SK-N-SH (cell line): Measurements from ENCODE around the gene TNFRSF11A. TPM values are rescaled to one million over a fixed set of nuclear protein-coding genes. Genes with fewer than 3 reads are reported as not detected.

Experiments used
- CTCF ChIA-PET: fragments of 300-600, 350-600 bp; formaldehyde crosslinking; extraction: SDS; loops from one replicate; lab custom pipeline; 2021; lab: Yijun Ruan, JAX
- POLR2A ChIA-PET: fragments of 350-600 bp; sonication (Branson Sonifier 250); formaldehyde crosslinking; extraction: SDS; loops from one replicate; lab custom pipeline; 2020; ENCODE audit warnings: antibody characterized with exemption, inconsistent platforms; lab: Yijun Ruan, JAX
- DNase-seq: peaks from one replicate; pipeline ENCODE4 v3.0.0; 2012
- H2AFZ ChIP-seq: fragments of 200-600 bp; sonication (generic); 2 replicates; pipeline ENCODE4 v1.8.1; 2016; ENCODE audit warnings: antibody characterized with exemption, mild to moderate bottlenecking, low read depth
- H3F3A ChIP-seq: fragments of 200-600 bp; sonication (generic); replicated peaks from 2 replicates; pipeline ENCODE3; 2016; ENCODE audit warnings: antibody characterized with exemption, mild to moderate bottlenecking; ENCODE audit not compliant: insufficient read depth
- H3K27ac ChIP-seq, 2 experiments: fragments of 200-500 bp in 1 of 2; fragments of 200-600 bp in 1 of 2; sonication (Bioruptor generic) in 1 of 2; sonication (generic), shearing (Covaris generic) in 1 of 2; 2 replicates each; pipeline versions ENCODE4 v1.5.1 to v1.6.1; 2014 to 2016; ENCODE audit warnings: low read depth in 2 of 2, inconsistent platforms in 1 of 2, low read length in 1 of 2, mild to moderate bottlenecking in 1 of 2, mixed read lengths in 1 of 2
- H3K27me3 ChIP-seq: fragments of 200-600 bp; sonication (generic), shearing (Covaris generic); 2 replicates; pipeline ENCODE4 v1.6.1; 2016; ENCODE audit warnings: mixed run types; ENCODE audit not compliant: insufficient read depth
- H3K36me3 ChIP-seq, 2 experiments: fragments of 200-500 bp in 1 of 2; fragments of 200-600 bp in 1 of 2; sonication (Bioruptor generic) in 1 of 2; sonication (generic) in 1 of 2; replicated peaks in 1 of 2; 2 replicates each; pipeline versions ENCODE3 to v1.5.1; 2014 to 2016; ENCODE audit warnings: low read length in 1 of 2, mild to moderate bottlenecking in 1 of 2; ENCODE audit not compliant: insufficient read depth in 2 of 2, control insufficient read depth in 1 of 2
- H3K4me1 ChIP-seq, 2 experiments: fragments of 200-500 bp in 1 of 2; fragments of 200-600 bp in 1 of 2; sonication (Bioruptor generic) in 1 of 2; sonication (generic), shearing (Covaris generic) in 1 of 2; 2 replicates each; pipeline versions ENCODE4 v1.5.1 to v1.6.1; 2014 to 2016; ENCODE audit warnings: low read depth in 1 of 2, low read length in 1 of 2, mixed run types in 1 of 2; ENCODE audit not compliant: insufficient read depth in 2 of 2, control insufficient read depth in 1 of 2
- H3K4me2 ChIP-seq: fragments of 200-600 bp; sonication (generic), shearing (Covaris generic); 2 replicates; pipeline ENCODE4 v1.6.1; 2017; ENCODE audit warnings: mixed run types
- H3K4me3 ChIP-seq, 2 experiments: fragments of 200-500 bp in 1 of 2; fragments of 200-600 bp in 1 of 2; sonication (Bioruptor generic) in 1 of 2; sonication (generic), shearing (Covaris generic) in 1 of 2; 2 replicates each; pipeline versions ENCODE4 v1.5.1 to v1.8.1; 2014 to 2016; ENCODE audit warnings: low read depth in 2 of 2, inconsistent platforms in 1 of 2, low read length in 1 of 2, mild to moderate bottlenecking in 1 of 2, mixed read lengths in 1 of 2, moderate library complexity in 1 of 2
- H3K79me2 ChIP-seq: fragments of 200-600 bp; sonication (generic); 2 replicates; pipeline ENCODE4 v1.8.1; 2017; ENCODE audit warnings: mild to moderate bottlenecking; ENCODE audit not compliant: insufficient read depth
- H3K9ac ChIP-seq: fragments of 200-600 bp; sonication (generic); 2 replicates; pipeline ENCODE4 v1.6.1; 2017; ENCODE audit warnings: mixed run types
- H3K9me2 ChIP-seq: fragments of 200-600 bp; sonication (generic); 2 replicates; pipeline ENCODE4 v1.6.1; 2017; ENCODE audit warnings: mixed run types
- H3K9me3 ChIP-seq: fragments of 200-600 bp; sonication (generic); 2 replicates; pipeline ENCODE4 v1.6.1; 2017; ENCODE audit warnings: mixed run types, mild to moderate bottlenecking, moderate library complexity
- H4K20me1 ChIP-seq: fragments of 200-600 bp; sonication (generic); 2 replicates; pipeline ENCODE4 v1.6.1; 2017; ENCODE audit warnings: mild to moderate bottlenecking, mixed run types; ENCODE audit not compliant: insufficient read depth
- ELF1 ChIP-seq: IDR thresholded peaks from 2 replicates; pipeline ENCODE4 v1.4.0; 2012
- EP300 ChIP-seq, 2 experiments: IDR thresholded peaks; 2 replicates each; pipeline versions ENCODE4 v1.4.0 to v1.6.1; 2012; ENCODE audit warnings: borderline replicate concordance in 1 of 2, low read depth in 1 of 2, low read length in 1 of 2
- FOXM1 ChIP-seq: IDR thresholded peaks from 2 replicates; pipeline ENCODE4 v1.4.0; 2012; ENCODE audit warnings: low read depth, mild to moderate bottlenecking
- MEF2A ChIP-seq: IDR thresholded peaks from 2 replicates; pipeline ENCODE4 v1.4.0; 2012; ENCODE audit warnings: low read depth, borderline replicate concordance
- NFIC ChIP-seq: IDR thresholded peaks from 2 replicates; pipeline ENCODE4 v1.4.0; 2012; ENCODE audit warnings: borderline replicate concordance
- RAD21 ChIP-seq: IDR thresholded peaks from 2 replicates; pipeline ENCODE4 v1.6.1; 2012; ENCODE audit warnings: mild to moderate bottlenecking, low read length
- SMC3 ChIP-seq: IDR thresholded peaks from 2 replicates; pipeline ENCODE4 v1.6.1; 2012; ENCODE audit warnings: low read depth, low read length, improper control_type of control experiment
- TEAD4 ChIP-seq: IDR thresholded peaks from 2 replicates; pipeline ENCODE4 v1.4.0; 2012; ENCODE audit warnings: mild to moderate bottlenecking, borderline replicate concordance; ENCODE audit not compliant: insufficient read depth
- WGBS: methylation state at CpG from one replicate; pipeline ENCODE4 v1.1.6; 2017; ENCODE audit warnings: low lambda C conversion rate; 5-methylcytosine and 5-hydroxymethylcytosine counted together
- polyA plus RNA-seq, 3 experiments: library from polyadenylated mRNA; depleted of rRNA; stranded (reverse); fragments of >200 nt; gene quantifications; 2 replicates each; pipeline ENCODE4 v1.2.3, GENCODE V29; 2012
- TF ChIP-seq, protein P1 (sequence below): IDR thresholded peaks from 2 replicates; pipeline ENCODE4 v1.6.1; 2012; ENCODE audit warnings: mild to moderate bottlenecking, low read depth, low read length, moderate library complexity
- TF ChIP-seq, protein P2 (sequence below): IDR thresholded peaks from 2 replicates; pipeline ENCODE4 v1.4.0; 2012; ENCODE audit warnings: low read depth, borderline replicate concordance
- TF ChIP-seq, protein P3 (sequence below): IDR thresholded peaks from 2 replicates; pipeline ENCODE4 v1.4.0; 2012; ENCODE audit warnings: low read depth
- TF ChIP-seq, protein P4 (sequence below): fragments of 150-350 bp; IDR thresholded peaks from 2 replicates; pipeline ENCODE4 v1.6.1; 2016; ENCODE audit warnings: mild to moderate bottlenecking, low read depth, low read length
- TF ChIP-seq, protein P5 (sequence below): fragments of 200-600 bp; sonication (generic); IDR thresholded peaks from 2 replicates; pipeline ENCODE4 v1.6.1; 2017; ENCODE audit warnings: antibody characterized with exemption, mild to moderate bottlenecking, moderate library complexity
- TF ChIP-seq, protein P6 (sequence below): fragments of 150-350 bp; IDR thresholded peaks from 2 replicates; pipeline ENCODE4 v1.6.1; 2017; ENCODE audit warnings: antibody characterized with exemption, low read length, low read depth, borderline replicate concordance
- TF ChIP-seq, protein P7 (sequence below): IDR thresholded peaks from 2 replicates; pipeline ENCODE4; 2012

The TNFRSF11A gene
- polyA plus RNA-seq, 1 of the 3 experiments (the other 2 are of a cell fraction), result 5.1 TPM

DNA sequence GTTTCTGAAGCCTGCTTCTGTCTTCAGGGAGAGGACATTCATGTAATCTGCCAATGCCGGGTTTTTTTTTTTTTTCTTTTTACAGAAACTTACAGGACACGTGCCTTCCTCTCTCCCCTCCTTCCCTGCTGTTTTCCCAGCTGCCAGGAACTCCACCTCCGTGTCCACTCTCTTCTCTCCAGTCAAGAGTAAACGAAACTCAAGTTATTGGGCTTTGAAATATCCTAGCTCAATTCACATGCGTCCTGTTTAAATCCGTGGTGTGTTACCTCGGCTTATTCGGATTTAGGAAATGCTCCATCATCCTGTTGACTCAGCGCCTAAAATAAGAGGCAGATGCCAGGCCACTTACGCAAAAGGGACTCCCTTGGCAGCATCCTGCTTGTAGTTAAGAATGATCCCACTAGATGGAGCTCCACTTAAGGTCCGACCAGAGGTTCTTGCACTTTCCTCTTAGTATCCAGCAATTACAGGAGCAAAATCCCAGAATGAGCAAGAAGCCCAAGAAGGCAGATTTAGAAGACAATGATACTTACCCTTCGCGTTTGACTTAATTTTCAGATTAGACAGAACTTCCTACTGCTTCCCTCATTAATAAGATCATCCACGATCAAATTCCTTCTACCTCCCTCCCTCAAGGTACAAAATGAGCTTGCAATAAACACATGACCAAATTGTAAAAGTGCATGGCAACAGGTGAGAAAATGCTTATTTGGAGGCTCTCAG, 100.5 kb downstream of the TNFRSF11A start (continued):
- TF ChIP-seq, protein P1, sequence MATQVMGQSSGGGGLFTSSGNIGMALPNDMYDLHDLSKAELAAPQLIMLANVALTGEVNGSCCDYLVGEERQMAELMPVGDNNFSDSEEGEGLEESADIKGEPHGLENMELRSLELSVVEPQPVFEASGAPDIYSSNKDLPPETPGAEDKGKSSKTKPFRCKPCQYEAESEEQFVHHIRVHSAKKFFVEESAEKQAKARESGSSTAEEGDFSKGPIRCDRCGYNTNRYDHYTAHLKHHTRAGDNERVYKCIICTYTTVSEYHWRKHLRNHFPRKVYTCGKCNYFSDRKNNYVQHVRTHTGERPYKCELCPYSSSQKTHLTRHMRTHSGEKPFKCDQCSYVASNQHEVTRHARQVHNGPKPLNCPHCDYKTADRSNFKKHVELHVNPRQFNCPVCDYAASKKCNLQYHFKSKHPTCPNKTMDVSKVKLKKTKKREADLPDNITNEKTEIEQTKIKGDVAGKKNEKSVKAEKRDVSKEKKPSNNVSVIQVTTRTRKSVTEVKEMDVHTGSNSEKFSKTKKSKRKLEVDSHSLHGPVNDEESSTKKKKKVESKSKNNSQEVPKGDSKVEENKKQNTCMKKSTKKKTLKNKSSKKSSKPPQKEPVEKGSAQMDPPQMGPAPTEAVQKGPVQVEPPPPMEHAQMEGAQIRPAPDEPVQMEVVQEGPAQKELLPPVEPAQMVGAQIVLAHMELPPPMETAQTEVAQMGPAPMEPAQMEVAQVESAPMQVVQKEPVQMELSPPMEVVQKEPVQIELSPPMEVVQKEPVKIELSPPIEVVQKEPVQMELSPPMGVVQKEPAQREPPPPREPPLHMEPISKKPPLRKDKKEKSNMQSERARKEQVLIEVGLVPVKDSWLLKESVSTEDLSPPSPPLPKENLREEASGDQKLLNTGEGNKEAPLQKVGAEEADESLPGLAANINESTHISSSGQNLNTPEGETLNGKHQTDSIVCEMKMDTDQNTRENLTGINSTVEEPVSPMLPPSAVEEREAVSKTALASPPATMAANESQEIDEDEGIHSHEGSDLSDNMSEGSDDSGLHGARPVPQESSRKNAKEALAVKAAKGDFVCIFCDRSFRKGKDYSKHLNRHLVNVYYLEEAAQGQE, result no peak
- TF ChIP-seq, all 33 proteins: peak for 14

DNA sequence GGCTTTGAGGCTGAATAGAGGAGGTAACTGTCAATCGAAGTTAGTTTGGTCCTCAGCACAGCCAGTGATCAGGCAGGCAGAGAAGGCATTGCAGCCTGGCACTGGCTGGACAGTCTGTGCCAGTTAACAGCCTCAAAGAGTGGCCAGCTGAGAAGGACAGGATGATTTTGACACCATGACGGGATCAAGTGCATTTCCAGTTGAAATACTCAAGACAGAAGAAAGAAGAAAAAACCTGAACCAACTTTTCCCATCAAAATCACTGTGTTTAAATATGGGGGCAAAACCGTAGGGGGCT, 101.0 kb downstream of the TNFRSF11A start:
- Histone ChIP-seq H3K4me2 (no peak overlapping the region), H3K27me3 (no peaks in the 10 kb centered on the region), H3K4me1 (peaks cover 0 to 4% of the 10 kb centered on the region in 2 experiments; a peak in 2 of 4 replicates), H3K9me3 (no peaks in the 10 kb centered on the region), H3K27ac (no peak overlapping the region), H3K9me2 (no peaks in the 10 kb centered on the region), H3K36me3 (no peaks in the 10 kb centered on the region), H3K9ac (no peak overlapping the region), H3K79me2 (no peaks in the 10 kb centered on the region), H4K20me1 (no peaks in the 10 kb centered on the region), H3K4me3 (no peak overlapping the region; a peak in 1 of 4 replicates), H2AFZ (no peak overlapping the region), H3F3A (peaks cover under 1% of the 10 kb centered on the region)
- no peak for DNase-seq
- TF ChIP-seq TEAD4, result no peak
- TF ChIP-seq, protein P2, sequence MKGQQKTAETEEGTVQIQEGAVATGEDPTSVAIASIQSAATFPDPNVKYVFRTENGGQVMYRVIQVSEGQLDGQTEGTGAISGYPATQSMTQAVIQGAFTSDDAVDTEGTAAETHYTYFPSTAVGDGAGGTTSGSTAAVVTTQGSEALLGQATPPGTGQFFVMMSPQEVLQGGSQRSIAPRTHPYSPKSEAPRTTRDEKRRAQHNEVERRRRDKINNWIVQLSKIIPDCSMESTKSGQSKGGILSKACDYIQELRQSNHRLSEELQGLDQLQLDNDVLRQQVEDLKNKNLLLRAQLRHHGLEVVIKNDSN, result no peak
- POLR2A ChIA-PET, result no interaction called here
- CTCF ChIA-PET, result interaction anchor here (0.6 to 2.4 kb wide), 42 partner anchors 10 to 1013 kb away, joined by 3 to 37 read pairs (median 4); partner anchors contain the start of gene ZCCHC2
- 34% methylated on average over 3 of the region's 3 CpGs for WGBS

DNA sequence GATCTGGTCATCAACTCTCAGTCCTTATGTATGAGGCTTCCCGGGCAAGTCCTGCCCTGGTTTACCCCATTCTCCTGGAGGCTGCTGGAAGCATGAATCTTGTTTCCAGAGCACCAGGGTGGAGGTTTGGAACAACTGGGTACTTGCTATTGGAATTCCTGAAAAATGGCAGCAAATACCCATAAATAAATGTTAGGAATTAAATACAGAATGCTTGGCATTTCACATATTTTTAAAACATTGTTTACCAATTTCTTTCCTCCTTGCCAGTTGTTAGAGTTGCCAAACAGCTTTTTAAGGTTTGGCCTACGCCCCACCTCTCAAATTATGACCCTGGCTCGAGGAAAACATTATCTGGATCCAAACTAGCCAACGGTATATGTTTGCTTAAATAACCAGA, 107.1 kb downstream of the TNFRSF11A start:
- no peaks in the 10 kb centered on the region for H4K20me1 ChIP-seq
- no peaks in the 10 kb centered on the region for H3F3A ChIP-seq
- no peak overlapping the region for H3K27ac ChIP-seq
- H3K4me3 ChIP-seq, result no peak overlapping the region
- no peaks in the 10 kb centered on the region for H3K27me3 ChIP-seq
- H2AFZ ChIP-seq, result no peak overlapping the region
- ChIA-PET CTCF (no interaction called here), POLR2A (no interaction called here)
- H3K9ac ChIP-seq, result no peak overlapping the region
- H3K4me2 ChIP-seq, result no peak overlapping the region
- H3K36me3 ChIP-seq, result no peaks in the 10 kb centered on the region
- no peaks in the 10 kb centered on the region for H3K9me2 ChIP-seq
- peaks cover 3 to 6% of the 10 kb centered on the region in 2 experiments; a peak in 2 of 4 replicates for H3K4me1 ChIP-seq
- WGBS, result 64% methylated on average over 4 of the region's 4 CpGs
- no peak for DNase-seq
- H3K79me2 ChIP-seq, result no peaks in the 10 kb centered on the region
- H3K9me3 ChIP-seq, result no peaks in the 10 kb centered on the region
- no peak for TF ChIP-seq ELF1
- TF ChIP-seq, protein P3, sequence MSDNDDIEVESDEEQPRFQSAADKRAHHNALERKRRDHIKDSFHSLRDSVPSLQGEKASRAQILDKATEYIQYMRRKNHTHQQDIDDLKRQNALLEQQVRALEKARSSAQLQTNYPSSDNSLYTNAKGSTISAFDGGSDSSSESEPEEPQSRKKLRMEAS, result no peak
- TF ChIP-seq, protein P4, sequence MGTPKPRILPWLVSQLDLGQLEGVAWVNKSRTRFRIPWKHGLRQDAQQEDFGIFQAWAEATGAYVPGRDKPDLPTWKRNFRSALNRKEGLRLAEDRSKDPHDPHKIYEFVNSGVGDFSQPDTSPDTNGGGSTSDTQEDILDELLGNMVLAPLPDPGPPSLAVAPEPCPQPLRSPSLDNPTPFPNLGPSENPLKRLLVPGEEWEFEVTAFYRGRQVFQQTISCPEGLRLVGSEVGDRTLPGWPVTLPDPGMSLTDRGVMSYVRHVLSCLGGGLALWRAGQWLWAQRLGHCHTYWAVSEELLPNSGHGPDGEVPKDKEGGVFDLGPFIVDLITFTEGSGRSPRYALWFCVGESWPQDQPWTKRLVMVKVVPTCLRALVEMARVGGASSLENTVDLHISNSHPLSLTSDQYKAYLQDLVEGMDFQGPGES, result no peak
- TF ChIP-seq EP300 (IDR thresholded peaks at IDR 0.05; ENCODE audit: borderline replicate concordance in 1 of 2, low read depth in 1 of 2, low read length in 1 of 2), result no peak
- no peak for TF ChIP-seq NFIC
- TF ChIP-seq RAD21, result no peak
- TF ChIP-seq, protein P5, sequence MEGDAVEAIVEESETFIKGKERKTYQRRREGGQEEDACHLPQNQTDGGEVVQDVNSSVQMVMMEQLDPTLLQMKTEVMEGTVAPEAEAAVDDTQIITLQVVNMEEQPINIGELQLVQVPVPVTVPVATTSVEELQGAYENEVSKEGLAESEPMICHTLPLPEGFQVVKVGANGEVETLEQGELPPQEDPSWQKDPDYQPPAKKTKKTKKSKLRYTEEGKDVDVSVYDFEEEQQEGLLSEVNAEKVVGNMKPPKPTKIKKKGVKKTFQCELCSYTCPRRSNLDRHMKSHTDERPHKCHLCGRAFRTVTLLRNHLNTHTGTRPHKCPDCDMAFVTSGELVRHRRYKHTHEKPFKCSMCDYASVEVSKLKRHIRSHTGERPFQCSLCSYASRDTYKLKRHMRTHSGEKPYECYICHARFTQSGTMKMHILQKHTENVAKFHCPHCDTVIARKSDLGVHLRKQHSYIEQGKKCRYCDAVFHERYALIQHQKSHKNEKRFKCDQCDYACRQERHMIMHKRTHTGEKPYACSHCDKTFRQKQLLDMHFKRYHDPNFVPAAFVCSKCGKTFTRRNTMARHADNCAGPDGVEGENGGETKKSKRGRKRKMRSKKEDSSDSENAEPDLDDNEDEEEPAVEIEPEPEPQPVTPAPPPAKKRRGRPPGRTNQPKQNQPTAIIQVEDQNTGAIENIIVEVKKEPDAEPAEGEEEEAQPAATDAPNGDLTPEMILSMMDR, result no peak
- TF ChIP-seq MEF2A, result no peak
- TF ChIP-seq, protein P6, sequence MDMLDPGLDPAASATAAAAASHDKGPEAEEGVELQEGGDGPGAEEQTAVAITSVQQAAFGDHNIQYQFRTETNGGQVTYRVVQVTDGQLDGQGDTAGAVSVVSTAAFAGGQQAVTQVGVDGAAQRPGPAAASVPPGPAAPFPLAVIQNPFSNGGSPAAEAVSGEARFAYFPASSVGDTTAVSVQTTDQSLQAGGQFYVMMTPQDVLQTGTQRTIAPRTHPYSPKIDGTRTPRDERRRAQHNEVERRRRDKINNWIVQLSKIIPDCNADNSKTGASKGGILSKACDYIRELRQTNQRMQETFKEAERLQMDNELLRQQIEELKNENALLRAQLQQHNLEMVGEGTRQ, result no peak
- no peak for TF ChIP-seq SMC3
- no peak for TF ChIP-seq FOXM1
- TF ChIP-seq, protein P7, sequence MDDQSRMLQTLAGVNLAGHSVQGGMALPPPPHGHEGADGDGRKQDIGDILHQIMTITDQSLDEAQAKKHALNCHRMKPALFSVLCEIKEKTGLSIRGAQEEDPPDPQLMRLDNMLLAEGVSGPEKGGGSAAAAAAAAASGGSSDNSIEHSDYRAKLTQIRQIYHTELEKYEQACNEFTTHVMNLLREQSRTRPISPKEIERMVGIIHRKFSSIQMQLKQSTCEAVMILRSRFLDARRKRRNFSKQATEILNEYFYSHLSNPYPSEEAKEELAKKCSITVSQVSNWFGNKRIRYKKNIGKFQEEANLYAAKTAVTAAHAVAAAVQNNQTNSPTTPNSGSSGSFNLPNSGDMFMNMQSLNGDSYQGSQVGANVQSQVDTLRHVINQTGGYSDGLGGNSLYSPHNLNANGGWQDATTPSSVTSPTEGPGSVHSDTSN, result no peak
